Activated T-cell treated with anti-CD3 and anti-CD28 coated beads, Interleukin-2, amount 50 U/mL, for 72 hours (primary cell): Measurements from ENCODE around the gene ABHD12. TPM values are rescaled to one million over a fixed set of nuclear protein-coding genes. Genes with fewer than 3 reads are reported as not detected.
"Not testable (repeated sequence)": the region's sequence is repeated elsewhere in the genome, so short reads cannot be mapped to it uniquely, and the experiment has no call there.

Experiments
- ATAC-seq, 2 donors: fragments of 150-1000 bp; cut with Tn5 transposase; replicated peaks in 1 of 2; 2 replicates each; pipeline ENCODE4 v1.10.0; 2021; ENCODE audit warnings: moderate library complexity in 2 of 2, mild to moderate bottlenecking in 1 of 2
- DNase-seq, 2 donors: peaks; one replicate each; pipeline ENCODE4 v3.0.0; 2021 to 2022; ENCODE audit warnings: mixed read lengths in 1 of 2
- H3K27ac Mint-ChIP-seq: one replicate; pipeline ENCODE4 v1.8.0; 2022; ENCODE audit warnings: mild to moderate bottlenecking, moderate library complexity, mixed read lengths
- H3K27me3 Mint-ChIP-seq: one replicate; pipeline ENCODE4 v1.8.0; 2022; ENCODE audit warnings: low read depth, mixed read lengths
- H3K36me3 Mint-ChIP-seq, 2 donors: one replicate each; pipeline ENCODE4 v1.8.0; 2022; ENCODE audit warnings: mixed read lengths in 2 of 2, mild to moderate bottlenecking in 1 of 2; ENCODE audit not compliant: insufficient read depth in 2 of 2
- H3K4me1 Mint-ChIP-seq: one replicate; pipeline ENCODE4 v1.8.0; 2022; ENCODE audit warnings: low read depth, mixed read lengths
- H3K4me3 Mint-ChIP-seq, 2 donors: one replicate each; pipeline ENCODE4 v1.8.0; 2022; ENCODE audit warnings: mild to moderate bottlenecking in 2 of 2, mixed read lengths in 2 of 2, moderate library complexity in 2 of 2
- H3K9me3 Mint-ChIP-seq, 2 donors: one replicate each; pipeline ENCODE4 v1.8.0; 2022; ENCODE audit warnings: mixed read lengths in 2 of 2
- total RNA-seq, 2 donors: library from RNA; stranded (reverse); gene quantifications; one replicate each; pipeline ENCODE4 v1.2.3, GENCODE V29; 2022

ABHD12 gene
- total RNA-seq, 2 donors from 2014 or later, result 25.5 to 26.5 TPM

- no peak for DNase-seq
- no peak for ATAC-seq
- Mint-ChIP-seq H3K27ac (no peak overlapping the region), H3K4me1 (peaks cover 9% of the 10 kb centered on the region), H3K4me3 (no peak overlapping the region), H3K9me3 (no peaks in the 10 kb centered on the region), H3K36me3 (no peaks in the 10 kb centered on the region), H3K27me3 (no peaks in the 10 kb centered on the region)
Observed at GRCh38 chr20:25320035-25320800, 70.4 kb downstream of the ABHD12 start.

GRCh38 chr20:25319241-25320034 is 71.2 kb downstream of the ABHD12 start:
- H3K27ac Mint-ChIP-seq, result no peak overlapping the region
- peaks cover 15% of the 10 kb centered on the region for H3K4me1 Mint-ChIP-seq
- no peak overlapping the region for H3K4me3 Mint-ChIP-seq
- no peak for DNase-seq
- H3K9me3 Mint-ChIP-seq, result no peaks in the 10 kb centered on the region
- no peaks in the 10 kb centered on the region for H3K27me3 Mint-ChIP-seq
- no peaks in the 10 kb centered on the region for H3K36me3 Mint-ChIP-seq
- ATAC-seq, result no peak

DNA sequence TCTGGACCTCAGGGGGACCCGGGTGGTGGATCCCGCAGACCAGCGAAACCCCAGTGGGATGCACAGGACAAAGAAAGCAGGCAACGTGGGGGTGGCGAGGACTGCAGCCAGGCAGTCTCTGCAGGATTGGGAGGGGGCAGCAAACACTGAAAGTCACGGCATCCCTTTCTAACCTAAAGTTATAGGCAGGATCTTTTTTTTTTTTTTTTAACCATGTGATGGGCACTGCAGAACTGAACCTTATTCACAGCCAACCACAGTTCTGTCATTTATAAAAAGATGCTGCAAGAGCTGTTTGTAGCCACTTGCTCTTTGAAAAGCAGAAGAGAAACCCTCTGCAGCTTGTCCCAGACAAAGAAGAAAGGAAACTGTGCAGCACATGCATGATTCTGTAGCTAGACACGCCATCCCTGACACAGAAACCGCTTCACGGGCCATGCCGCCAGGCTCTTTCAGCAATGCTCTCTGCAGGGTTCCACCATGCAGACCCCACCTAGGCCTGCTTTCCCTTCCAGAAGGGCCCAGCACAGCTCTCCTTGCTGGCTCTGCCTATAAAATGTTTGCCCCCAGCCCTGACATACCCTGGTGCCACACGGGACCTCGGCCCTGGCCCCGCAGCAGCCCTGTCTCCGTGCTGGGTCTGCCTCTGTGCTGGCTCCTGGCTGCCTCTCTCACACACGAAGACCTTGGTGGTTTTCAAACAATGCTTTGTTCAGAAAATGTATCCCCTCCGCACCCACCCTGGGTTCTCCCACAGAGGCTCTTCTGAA is 72.0 kb downstream of the ABHD12 start:
- no peak overlapping the region for H3K4me3 Mint-ChIP-seq
- ATAC-seq (no peak), DNase-seq (no peak)
- no peaks in the 10 kb centered on the region for H3K36me3 Mint-ChIP-seq
- no peaks in the 10 kb centered on the region for H3K9me3 Mint-ChIP-seq
- peaks cover 23% of the 10 kb centered on the region for H3K4me1 Mint-ChIP-seq
- no peaks in the 10 kb centered on the region for H3K27me3 Mint-ChIP-seq
- no peak overlapping the region for H3K27ac Mint-ChIP-seq

DNA sequence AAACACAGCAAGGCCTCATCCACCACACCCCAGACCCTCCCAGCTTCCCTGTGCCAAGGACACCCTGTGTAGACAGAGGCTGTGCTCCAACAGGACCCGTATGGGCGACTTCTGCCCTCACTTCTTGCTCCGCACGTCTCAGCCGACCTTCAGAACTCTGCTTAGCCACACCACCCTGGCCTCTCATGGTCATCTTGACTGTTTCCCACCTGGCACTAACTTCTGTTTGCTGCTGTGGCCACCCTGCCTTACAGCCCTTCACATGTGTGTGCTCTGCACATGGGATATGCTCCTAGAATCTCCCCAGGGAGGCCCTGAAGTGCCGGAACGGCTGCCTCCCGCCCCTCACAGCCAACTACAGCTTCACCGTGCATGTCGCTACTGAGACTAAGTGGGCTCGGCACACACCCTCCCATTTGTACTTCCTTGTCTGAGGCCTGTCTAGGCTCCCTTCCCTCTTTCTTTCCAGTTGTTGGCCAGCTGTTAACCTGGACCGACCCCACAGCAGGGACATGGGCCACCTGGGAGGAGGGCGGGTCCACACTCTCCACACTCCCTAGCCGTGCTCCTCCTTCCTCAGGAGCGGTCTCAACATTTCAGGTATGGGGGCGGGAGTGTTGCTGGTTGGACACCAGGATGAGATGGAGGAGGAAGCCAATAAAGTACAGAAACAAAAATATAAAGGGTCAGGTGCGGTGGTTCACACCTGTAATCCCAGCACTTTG is 73.1 kb downstream of the ABHD12 start:
- peaks cover 26% of the 10 kb centered on the region for H3K4me1 Mint-ChIP-seq
- no peak for DNase-seq
- H3K9me3 Mint-ChIP-seq, result no peaks in the 10 kb centered on the region
- no peak for ATAC-seq
- H3K36me3 Mint-ChIP-seq, result no peaks in the 10 kb centered on the region
- no peak overlapping the region for H3K27ac Mint-ChIP-seq
- no peaks in the 10 kb centered on the region for H3K27me3 Mint-ChIP-seq
- H3K4me3 Mint-ChIP-seq, result no peak overlapping the region

GRCh38 chr20:25316506-25317190 is 74.0 kb downstream of the ABHD12 start:
- Mint-ChIP-seq H3K36me3 (no peaks in the 10 kb centered on the region), H3K4me3 (no peak overlapping the region), H3K27ac (no peak overlapping the region), H3K4me1 (peaks cover 30% of the 10 kb centered on the region), H3K27me3 (no peaks in the 10 kb centered on the region), H3K9me3 (no peaks in the 10 kb centered on the region)
- ATAC-seq (no peak), DNase-seq (no peak)

GRCh38 chr20:25315418-25316210 is 75.0 kb downstream of the ABHD12 start:
- H3K27me3 Mint-ChIP-seq, result no peaks in the 10 kb centered on the region
- no peaks in the 10 kb centered on the region for H3K36me3 Mint-ChIP-seq
- DNase-seq (no peak), ATAC-seq (no peak)
- peaks cover 37% of the 10 kb centered on the region for H3K4me1 Mint-ChIP-seq
- H3K27ac Mint-ChIP-seq, result no peak overlapping the region
- no peak overlapping the region for H3K4me3 Mint-ChIP-seq
- H3K9me3 Mint-ChIP-seq, result no peaks in the 10 kb centered on the region

DNA sequence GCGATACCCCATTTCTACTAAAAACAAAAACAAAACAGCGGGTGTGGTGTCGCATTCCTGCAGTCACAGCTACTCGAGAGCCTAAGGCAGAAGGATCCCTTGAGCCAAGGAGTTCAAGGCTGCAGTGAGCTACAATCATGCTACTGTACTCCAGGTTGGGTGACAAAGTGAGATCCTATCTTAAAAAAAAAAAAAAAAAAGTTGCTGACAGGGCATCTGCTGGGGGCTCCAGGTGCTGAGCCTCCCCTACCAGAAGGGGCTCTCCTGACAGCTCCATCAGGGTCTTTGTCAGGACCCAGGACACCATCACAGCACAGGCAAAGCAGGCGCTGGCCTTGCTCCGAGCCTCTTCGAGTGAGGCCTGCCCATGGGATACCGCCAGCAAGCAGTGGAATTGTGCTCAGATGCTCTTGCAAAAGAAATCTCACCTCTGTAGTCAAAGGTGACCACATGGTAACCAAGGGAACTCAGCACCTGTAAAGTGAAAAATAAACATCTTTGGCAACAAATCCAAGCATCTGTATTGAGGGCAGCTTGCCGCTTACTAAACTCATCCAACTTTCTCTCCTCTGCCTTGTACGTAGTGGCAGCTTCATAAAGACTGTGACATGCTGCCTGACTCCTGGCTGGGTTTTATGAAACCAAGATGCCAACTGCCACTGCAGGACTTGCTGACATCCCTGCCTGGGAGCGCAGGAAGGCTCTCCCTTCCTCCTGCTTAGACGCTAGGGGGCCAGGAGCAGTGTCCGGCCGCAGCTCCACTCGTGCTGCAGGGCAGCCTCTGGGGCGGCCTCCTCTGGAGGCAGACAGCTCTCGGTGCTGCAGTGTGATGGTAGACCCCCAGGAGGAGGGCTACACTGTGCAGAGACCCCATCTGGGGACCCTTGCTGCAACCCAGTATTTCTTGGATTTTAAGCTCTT is 75.9 kb downstream of the ABHD12 start:
- Mint-ChIP-seq H3K27me3 (no peaks in the 10 kb centered on the region), H3K9me3 (no peaks in the 10 kb centered on the region), H3K36me3 (no peaks in the 10 kb centered on the region), H3K27ac (no peak overlapping the region), H3K4me1 (peaks cover 45% of the 10 kb centered on the region), H3K4me3 (no peak overlapping the region)
- no peak for ATAC-seq
- DNase-seq, result no peak

DNA sequence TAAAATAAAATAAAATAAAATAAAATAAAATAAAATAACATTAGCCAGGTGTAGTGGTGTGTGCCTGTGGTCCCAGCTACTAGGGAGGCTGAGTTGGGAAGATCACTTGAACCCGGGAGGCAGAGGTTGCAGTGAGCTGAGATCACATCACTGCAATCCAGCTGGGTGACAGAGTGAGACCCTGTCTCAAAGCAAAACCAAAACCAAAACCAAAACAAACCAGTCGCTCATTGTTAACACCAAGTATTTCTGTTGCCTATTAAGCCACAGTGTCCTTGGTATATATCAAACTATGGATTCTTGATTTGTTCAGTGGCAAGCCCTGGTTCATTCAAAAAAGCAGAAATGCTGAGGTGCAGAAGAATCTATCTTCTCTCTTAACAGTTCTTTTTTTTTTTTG is 77.0 kb downstream of the ABHD12 start:
- no peaks in the 10 kb centered on the region for H3K36me3 Mint-ChIP-seq
- H3K27ac Mint-ChIP-seq, result no peak overlapping the region
- no peaks in the 10 kb centered on the region for H3K9me3 Mint-ChIP-seq
- no peak overlapping the region for H3K4me3 Mint-ChIP-seq
- DNase-seq, result no peak
- H3K27me3 Mint-ChIP-seq, result no peaks in the 10 kb centered on the region
- H3K4me1 Mint-ChIP-seq, result peaks cover 55% of the 10 kb centered on the region
- peak in 1 of 2 donors; percentile 16 for ATAC-seq

DNA sequence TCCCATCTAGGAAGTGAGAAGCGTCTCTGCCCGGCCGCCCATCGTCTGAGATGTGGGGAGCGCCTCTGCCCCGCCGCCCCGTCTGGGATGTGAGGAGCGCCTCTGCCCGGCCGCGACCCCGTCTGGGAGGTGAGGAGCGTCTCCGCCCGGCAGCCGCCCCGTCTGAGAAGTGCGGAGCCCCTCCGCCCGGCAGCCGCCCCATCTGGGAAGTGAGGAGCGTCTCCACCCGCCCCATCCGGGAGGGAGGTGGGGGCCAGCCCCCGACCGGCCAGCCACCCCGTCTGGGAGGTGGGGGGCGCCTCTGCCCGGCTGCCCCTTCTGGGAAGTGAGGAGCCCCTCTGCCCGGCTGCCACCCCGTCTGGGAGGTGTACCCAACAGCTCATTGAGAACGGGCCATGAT is 77.9 kb downstream of the ABHD12 start:
- H3K4me3 Mint-ChIP-seq, H3K27me3 Mint-ChIP-seq, H3K36me3 Mint-ChIP-seq, H3K27ac Mint-ChIP-seq, ATAC-seq, DNase-seq, H3K9me3 Mint-ChIP-seq: not testable (repeated sequence)
- H3K4me1 Mint-ChIP-seq, result peaks cover 56% of the 10 kb centered on the region

DNA sequence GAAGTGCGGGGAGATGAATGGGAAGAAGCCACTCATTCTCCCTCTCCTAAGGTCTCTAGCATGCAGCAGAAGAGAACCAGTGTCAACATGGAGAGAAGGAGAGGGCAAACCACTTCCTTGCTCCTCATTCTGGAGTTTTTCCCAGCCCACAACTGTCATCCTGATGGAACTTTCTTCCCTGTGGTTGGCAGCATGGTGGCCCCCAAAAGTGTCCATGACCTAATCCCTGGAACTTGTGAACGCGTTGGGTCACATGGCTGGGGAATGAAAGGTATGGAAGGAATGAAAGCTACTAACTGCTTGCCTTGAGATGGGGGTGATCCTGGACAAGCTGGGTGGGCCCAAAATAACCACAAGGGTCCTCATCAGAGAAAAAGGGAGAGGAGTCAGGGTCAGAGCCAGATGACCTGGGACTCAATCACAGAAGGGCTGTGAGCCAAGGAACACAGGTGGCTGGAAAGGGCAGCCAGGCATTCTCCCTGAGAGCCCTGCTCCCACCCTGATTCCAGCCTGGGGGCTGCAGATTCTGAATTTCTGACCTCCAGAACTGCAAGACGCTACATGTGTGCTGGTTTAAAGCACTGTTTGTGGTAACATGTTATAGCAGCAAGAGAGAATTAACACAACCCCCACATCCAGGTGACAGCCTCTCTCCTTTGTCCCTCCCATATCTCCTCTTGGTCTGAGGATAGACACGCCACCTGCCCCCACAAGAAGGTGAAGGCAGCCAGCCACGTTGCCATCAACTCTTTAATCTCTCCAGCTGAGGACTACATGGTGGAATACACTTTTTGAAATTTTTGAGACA is 79.5 kb downstream of the ABHD12 start:
- no peaks in the 10 kb centered on the region for H3K9me3 Mint-ChIP-seq
- H3K27ac Mint-ChIP-seq, result peak overlapping the region; percentile 80
- ATAC-seq, result no peak
- H3K36me3 Mint-ChIP-seq, result peaks cover 0 to 2% of the 10 kb centered on the region in 2 donors
- peak overlapping the region; percentile 72 to 77 for H3K4me3 Mint-ChIP-seq
- H3K4me1 Mint-ChIP-seq, result peaks cover 56% of the 10 kb centered on the region
- DNase-seq, result no peak
- no peaks in the 10 kb centered on the region for H3K27me3 Mint-ChIP-seq
